ENCODE results near the gene SYTL3.

DNA sequence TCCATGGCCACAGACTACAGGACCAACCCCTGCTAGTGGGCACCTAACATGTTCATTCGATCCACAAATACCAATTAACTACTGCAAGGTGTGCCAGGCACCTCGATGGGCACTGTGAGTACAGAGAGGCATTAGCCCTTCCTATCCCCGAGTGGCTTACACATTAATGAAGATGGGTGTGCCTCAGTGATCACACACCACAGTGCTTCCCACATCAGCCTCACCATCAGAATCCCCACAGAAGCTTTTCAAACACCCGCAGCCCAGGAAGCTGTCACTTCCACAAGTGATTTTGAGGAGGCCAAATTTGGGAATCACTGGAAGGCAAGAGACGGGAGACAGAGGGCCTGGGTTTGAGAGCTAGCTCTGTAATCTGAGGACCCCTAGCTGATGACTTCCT lies 145.7 kb downstream of the SYTL3 start:
- TF ChIP-seq, protein P1, sequence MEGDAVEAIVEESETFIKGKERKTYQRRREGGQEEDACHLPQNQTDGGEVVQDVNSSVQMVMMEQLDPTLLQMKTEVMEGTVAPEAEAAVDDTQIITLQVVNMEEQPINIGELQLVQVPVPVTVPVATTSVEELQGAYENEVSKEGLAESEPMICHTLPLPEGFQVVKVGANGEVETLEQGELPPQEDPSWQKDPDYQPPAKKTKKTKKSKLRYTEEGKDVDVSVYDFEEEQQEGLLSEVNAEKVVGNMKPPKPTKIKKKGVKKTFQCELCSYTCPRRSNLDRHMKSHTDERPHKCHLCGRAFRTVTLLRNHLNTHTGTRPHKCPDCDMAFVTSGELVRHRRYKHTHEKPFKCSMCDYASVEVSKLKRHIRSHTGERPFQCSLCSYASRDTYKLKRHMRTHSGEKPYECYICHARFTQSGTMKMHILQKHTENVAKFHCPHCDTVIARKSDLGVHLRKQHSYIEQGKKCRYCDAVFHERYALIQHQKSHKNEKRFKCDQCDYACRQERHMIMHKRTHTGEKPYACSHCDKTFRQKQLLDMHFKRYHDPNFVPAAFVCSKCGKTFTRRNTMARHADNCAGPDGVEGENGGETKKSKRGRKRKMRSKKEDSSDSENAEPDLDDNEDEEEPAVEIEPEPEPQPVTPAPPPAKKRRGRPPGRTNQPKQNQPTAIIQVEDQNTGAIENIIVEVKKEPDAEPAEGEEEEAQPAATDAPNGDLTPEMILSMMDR (IDR thresholded peaks at IDR 0.05), result no peak
- TF ChIP-seq EZH2 (IDR thresholded peaks at IDR 0.05; ENCODE audit: borderline replicate concordance, insufficient read depth, low read depth, low read length, poor library complexity, severe bottlenecking), result no peak

Data from B cell (primary cell).